HFF-Myc (cell line): Measurements from ENCODE around the gene ACLY.

ENCODE experiments used
- DNase-seq: peaks from one replicate; pipeline ENCODE4 v3.0.0-alpha.2; 2011; ENCODE audit warnings: low read depth; ENCODE audit errors: extremely low read depth
- H3K4me3 ChIP-seq: replicated peaks from 2 replicates; pipeline ENCODE4 v1.5.1; 2011; ENCODE audit warnings: low read depth, mild to moderate bottlenecking, control low read depth, low read length
- TF ChIP-seq, protein P1 (sequence below): IDR thresholded peaks from 2 replicates; pipeline ENCODE4 v1.5.1; 2012; ENCODE audit warnings: mild to moderate bottlenecking, low read depth, low read length, control low read depth; ENCODE audit errors: missing control alignments

ACLY gene

DNA sequence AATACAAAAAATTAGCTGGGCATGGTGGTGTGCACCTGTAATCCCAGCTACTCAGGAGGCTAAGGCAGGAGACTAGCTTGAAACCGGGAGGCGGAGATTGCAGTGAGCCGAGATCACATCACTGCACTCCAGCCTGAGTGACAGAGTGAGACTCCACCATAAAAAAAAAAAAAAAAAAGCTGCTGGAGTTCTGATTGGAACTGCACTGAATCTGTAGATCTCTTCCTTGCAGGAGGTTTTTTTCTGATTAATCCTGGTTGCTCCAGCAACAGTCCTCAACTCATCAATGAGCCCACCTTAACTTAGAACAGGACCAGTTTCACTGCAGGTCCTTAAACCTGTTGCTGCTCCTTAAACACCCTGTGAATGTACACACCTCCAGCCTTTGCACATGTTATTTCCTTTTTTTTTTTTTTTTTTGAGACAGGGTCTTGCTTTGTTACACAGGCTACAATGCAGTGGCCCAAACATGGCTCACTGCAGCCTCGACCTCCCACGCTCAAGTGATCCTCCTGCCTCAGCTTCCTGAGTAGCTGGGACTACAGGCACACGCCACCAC lies 10.0 kb upstream of the ACLY start:
- no peak for DNase-seq
- TF ChIP-seq, protein P1, sequence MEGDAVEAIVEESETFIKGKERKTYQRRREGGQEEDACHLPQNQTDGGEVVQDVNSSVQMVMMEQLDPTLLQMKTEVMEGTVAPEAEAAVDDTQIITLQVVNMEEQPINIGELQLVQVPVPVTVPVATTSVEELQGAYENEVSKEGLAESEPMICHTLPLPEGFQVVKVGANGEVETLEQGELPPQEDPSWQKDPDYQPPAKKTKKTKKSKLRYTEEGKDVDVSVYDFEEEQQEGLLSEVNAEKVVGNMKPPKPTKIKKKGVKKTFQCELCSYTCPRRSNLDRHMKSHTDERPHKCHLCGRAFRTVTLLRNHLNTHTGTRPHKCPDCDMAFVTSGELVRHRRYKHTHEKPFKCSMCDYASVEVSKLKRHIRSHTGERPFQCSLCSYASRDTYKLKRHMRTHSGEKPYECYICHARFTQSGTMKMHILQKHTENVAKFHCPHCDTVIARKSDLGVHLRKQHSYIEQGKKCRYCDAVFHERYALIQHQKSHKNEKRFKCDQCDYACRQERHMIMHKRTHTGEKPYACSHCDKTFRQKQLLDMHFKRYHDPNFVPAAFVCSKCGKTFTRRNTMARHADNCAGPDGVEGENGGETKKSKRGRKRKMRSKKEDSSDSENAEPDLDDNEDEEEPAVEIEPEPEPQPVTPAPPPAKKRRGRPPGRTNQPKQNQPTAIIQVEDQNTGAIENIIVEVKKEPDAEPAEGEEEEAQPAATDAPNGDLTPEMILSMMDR = no peak
- H3K4me3 ChIP-seq = no peak overlapping the region

DNA sequence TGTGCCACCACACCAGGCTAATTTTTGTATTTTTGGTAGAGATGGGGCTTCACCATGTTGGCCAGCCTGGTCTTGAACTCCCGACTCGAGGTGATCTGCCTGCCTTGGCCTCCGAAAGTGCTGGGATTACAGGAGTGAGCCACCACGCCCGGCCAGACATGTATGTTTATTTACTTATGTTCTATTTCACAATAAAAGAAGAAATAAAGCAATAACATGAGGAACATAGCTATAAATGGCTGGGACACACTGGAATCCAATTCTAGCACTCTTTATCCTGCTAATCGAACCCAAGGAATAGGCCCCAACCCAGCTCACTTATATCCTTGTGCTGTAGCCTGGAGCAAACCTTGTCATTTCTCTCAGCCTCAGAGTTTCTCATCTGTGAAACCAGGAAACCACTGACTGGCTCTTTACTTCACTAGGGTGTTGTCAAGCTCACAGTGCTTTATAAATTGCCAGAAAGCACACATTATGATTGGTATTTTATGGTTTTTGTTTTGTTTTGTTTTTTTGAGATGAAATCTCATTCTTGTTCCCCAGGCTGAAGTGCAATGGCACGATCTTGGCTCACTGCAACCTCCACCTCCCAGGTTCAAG lies 7.3 kb upstream of the ACLY start:
- TF ChIP-seq, protein P1 = no peak
- no peak for DNase-seq

DNA sequence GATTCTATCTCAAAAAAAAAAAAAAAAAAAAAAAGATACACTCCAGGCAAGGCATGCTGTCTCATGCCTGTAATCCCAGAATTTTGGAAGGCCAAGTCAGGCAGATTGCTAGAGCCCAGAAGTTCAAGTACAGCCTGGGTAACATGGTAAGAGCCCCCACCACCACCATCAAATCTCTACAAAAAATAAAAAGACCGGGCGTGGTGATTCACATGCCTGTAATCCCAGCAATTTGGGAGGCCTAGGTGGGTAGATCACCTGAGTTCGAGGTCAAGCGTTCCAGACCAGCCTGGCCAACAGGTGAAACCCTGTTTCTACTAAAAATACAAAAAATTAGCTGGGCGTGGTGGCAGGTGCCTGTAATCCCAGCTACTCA lies 1.8 kb upstream of the ACLY start:
- DNase-seq = no peak
- H3K4me3 ChIP-seq = no peak overlapping the region
- TF ChIP-seq, protein P1 = no peak

More for the DNA sequence above, 7.3 kb upstream of the ACLY start:
- no peak overlapping the region for H3K4me3 ChIP-seq

DNA sequence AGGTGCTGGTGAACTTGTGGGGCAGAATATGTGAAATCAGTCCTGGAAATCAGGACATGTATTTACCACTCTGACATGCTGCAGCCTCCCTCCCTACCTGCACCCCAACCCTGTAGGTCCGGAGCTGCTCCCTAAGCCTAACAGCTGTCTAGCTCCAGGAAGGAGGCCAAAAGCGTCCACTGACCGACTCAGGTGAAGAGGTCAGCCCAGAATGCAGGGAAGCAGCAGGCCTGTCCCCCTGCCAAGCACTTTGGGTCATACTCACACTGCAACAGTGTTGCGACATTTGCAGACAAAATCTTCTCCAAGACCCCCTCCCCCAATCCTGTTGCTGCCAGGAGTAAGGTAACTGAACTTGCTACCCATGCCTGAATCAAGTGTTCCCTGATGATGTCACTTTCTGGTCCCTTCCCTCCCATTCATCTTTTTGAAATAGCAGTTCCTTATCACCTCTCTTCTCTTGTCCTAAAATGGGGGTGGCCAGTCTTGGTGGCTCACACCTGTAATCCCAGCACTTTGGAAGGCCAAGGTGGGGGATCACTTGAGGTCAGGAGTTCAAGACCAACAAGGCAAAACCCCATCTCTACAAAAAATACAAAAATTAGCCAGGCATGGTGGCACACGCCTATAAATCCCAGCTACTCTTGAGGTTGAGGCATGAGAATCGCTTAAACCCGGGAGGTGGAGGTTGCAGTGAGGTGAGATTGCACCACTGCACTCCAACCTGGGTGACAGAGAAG lies 1.3 kb upstream of the ACLY start:
- DNase-seq = no peak
- TF ChIP-seq, protein P1 = no peak
- peak overlapping the region; percentile 74 for H3K4me3 ChIP-seq

DNA sequence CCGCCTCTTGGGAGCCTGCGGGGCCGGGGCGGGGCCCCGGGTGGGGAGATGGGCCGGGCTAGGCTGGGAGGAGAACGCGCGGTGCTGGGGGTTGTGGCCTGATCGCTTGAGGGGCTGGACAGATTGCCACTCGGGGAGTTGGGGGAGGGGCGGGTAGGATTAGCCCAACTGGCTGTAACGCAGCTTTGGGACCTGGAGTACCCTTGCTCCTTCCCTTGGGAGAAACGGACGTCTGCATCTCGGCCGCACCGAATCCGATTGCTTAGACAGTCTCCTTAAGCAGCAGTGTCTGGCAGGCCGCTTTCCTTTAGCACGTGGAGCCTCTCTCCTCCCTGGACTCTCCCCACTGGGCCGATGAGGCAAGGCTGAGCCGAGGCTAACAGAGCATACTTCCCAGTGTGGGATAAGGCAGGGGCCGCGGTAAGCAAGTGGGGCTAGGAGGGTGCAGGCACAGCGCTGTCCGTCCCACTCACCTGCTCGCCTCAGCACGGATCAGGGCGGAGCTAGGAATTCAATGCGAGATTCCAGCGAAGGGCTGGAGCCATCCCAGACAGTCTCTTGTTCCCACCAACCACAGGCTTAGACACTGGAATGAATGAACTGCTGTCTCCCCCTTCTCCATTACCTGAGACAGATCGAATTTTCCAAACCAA lies 540 bp upstream of the ACLY start:
- peak overlapping the region; percentile 74 for H3K4me3 ChIP-seq
- no peak for DNase-seq
- TF ChIP-seq, protein P1 = no peak

DNA sequence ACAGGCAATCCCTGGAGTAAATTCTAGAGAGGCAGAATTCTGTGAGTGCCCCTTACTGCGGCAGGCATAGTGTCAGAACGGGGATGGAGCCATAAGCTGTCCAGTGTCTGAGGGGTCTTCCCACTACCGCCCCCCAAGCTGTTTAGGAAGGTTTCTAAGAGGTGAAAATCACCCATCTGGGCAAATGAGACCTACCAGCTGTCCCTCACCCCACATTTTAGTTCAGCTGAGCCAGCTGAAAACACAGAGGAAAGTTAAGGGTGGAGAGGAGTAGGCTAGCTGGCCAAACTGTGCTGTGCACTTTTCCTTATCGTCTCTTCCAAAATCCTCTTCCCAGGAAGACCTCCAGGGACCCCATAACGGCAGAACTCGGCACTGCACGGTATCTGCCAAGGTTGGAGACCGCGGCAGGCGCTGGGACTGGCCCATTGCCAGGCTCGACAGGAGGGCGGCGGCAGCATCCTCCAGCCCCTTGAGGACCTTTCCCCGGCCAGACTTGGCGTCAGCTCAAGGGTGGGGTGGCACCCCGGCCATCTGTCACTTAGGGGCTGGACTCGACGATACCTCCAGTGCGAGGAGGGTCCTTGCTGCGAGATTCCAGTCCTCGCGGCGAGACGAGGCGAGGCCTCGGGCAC lies 955 bp downstream of the ACLY start:
- no peak for DNase-seq
- peak overlapping the region; percentile 74 for H3K4me3 ChIP-seq
- TF ChIP-seq, protein P1 = no peak
